HG03025 (cell line): ENCODE data around the gene GMCL1.
"Not testable (repeated sequence)": the region's sequence is repeated elsewhere in the genome, so short reads cannot be mapped to it uniquely, and the experiment has no call there.

Experiments
- ATAC-seq: cut with Tn5 transposase; IDR thresholded peaks from one replicate; pipeline ENCODE4 v1.9.1; 2021; ENCODE audit warnings: mild to moderate bottlenecking, moderate library complexity; ENCODE audit not compliant: unreplicated experiment, low FRiP score

Gene GMCL1

DNA sequence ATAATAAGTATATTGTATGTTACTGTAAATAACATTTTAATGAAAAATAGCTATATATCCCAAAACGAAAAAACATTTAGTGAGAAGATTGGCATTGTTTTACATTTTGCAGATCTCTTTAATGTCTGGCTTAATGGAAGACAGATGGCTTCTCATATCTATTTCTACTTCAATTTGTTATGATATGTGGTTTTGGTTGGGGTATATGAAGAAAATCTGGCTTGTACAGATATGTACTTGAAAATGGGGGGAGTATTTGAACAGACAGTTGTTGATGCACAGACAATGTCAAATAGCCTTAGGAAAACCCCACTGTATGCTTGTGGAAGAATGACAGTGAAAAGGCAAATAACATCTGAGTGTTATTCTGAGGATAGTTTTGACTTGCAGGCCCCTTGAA, 23.6 kb upstream of the GMCL1 start:
- no peak for ATAC-seq

DNA sequence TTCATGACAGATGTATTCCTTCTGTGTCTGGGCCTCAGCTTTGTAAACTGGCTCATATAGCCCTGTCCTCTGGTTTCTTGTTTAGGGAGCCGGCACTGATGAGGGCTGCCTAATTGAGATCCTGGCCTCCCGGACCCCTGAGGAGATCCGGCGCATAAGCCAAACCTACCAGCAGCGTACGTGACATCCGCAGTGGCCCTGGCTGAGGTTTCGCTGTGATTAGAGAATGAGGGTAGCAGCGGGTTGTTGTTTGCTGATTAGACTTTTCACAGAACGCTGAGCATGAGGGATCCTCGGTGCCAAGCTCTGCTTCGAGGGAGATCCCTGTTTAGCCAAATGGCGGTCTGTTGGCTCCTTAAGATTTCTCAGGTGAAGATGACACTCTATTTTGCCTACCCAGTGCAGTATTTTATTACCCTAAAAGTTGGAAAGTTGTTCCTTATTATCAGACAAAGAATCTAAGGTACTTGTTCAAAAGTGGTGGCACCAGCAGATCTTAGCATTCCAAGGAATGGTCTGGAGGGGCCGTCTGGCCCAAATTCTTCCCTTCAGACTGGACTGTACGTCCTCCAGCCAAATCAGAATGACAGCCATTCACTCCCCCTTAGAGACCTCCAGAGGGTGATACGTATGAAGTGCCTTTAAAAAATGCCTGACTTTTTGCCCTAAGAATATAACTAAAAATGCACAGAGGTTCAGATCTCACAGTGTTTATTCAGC, 21.5 kb upstream of the GMCL1 start:
- ATAC-seq, result no peak

DNA sequence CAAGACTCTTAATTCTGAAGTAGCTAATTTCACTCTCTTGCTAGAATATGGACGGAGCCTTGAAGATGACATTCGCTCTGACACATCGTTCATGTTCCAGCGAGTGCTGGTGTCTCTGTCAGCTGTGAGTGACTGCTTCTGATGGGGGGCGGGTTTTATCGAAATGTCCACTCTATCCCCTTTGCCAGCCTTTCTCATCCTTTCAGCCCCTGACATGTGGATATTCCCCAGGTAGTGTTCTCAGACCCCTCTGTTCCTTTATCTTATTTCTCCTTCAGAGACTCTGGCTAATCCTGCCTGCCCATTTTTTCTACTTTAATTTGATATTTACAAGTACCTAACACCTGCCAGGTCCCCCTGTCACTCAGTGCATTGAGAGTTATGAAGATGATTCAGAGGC, 18.9 kb upstream of the GMCL1 start:
- ATAC-seq, result no peak

DNA sequence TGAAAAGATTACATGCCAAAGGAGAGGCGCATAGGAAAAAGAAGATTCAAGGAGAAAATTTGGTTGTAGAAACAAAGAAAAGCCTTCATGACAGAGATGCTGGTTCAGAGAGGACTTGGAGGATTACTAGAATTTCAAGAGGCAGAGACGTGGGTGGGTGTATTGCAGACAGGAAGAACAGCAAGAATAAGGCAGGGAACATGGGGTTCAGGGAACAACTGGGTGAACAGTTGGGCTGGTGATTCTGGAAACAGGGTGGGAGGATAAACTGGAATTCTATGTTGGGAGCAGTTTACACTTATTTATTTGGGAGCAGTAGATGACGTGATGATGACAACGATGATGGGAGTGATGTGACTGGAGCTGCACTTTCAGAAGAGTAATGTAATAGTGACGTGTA, 18.4 kb upstream of the GMCL1 start:
- no peak for ATAC-seq

DNA sequence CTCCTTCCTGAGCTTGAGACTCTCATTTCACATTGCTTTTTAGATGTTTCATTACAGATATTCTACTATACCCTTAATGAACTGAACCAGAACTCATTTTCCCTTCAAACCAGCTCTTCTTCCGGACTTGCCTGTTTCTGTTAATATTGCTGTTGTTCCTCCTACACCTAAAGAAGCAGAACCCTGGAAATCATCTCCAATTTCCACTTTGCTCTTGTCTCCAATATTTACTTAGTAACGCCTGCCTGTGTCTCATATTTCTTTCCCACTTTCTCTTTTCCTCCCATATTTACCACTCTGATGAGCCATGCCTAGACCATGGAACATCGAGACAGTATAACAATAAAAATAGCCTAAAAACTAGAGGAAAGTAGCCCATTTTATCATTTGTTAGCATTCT, 17.9 kb upstream of the GMCL1 start:
- no peak for ATAC-seq

DNA sequence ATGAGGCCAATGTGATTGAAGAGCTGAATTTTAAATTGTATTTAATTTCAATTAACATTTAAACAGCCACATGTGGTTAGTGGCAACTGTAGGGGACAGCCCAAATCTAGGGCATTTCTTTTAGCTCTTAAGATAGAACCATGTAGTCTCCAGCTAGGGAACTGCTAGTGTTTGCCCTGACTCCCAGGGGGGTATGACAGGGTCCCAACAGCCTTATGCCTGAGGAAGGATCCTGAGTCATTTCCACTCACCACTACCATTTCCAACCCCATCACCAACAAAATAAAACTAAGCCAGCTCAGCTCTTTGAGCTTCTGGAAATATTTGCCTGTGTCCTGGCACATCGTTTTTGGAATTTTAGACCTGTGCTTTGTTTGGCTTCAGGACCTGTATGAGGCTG, 13.7 kb upstream of the GMCL1 start:
- ATAC-seq, result no peak

DNA sequence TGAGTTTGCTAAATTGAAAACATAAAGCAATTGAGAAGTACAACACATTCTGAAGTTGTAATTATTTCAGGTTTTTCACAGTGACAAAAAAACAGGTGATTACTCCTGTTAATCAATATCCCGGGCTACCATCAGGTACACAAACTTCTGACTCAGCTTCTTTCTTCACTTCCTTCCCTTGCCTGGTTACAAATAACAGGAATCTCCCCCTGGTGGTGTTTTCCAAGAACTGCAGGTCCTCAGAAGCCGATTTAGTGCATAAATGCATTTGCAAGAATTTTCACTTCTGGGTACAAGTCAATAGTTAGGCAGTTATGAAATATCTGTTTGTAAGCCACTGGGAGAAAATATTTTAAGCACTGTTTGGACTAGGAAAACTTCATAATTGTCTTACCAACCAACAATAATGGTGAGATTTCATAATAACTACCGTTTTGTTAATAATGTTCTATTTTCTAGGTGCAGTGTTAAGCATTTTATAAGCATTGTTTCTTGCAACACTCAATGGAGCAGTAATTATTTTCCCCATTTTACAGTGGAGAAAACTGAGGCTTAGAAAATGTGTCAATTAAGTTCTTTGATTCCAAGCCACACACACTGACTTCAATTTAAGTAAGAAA, 12.4 kb upstream of the GMCL1 start:
- no peak for ATAC-seq

DNA sequence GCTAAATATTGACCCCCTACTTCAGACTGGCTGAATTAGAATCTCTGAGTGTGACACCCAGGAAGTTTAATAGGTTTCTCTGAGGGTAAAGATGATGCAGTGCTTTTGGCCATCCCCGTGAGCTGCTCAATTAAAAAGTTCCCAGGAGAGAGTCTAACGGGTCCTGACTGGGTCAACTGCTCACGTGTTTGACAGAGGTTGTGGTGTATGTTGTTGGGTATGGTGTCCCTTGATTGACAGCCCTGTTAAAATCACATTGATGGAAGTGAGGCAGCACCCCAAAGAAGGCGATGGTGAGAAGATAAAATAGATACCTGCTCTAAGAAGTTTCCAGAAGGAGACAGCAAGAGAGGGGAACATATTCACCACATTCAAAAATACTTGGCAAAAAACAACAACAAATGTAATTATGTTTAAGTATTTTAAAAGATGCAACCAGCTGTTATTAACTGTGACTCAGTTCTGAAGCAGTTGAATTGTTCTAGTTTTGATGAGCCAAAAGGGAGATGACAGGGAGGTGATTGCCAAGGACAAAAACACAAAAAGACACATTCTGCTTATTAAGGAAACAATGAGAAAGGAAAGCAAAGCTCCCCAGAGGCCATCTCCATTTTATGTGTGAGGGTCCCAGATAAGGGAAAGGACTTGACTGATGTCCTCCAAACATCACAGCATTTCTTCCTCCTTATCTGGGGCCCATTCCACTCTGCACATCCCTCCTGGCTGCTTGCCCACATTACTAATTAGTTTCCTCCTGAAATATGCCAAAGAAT, 11.5 kb upstream of the GMCL1 start:
- no peak for ATAC-seq

DNA sequence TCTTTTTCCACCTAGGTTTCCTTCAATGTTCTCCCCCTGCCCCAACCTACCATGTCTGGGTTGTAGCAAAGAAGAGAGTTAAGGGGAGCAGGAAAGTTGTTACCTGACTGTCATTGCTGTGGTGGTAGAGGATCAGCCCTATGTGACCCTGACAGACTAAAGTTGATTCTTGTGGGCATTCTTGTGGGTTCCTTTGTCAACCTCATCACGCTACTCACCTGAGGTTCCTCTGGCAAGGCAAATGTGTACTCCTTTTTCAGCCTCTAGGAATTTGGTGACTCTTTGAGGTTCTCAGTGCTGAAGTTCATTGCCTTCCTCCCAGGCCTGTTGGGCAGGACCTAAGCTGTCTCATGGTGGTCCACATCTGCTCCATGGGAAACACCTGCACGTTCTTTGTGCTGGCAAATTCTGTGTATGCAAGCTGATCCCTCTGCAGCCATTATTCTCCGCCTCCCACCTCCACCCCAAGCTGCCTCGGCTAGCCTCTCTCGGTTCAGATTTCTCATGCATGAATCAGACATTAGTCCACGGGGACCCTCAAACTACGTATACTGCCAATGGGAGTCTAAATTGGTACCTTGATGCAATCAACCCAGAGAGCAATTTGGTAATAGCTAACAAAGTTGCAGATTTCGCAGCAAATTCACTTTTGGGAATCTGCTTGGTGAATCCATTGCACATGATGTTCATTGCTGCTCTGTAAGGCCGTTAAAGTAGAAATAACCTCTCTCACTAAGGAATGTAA, 1.5 kb upstream of the GMCL1 start:
- no peak for ATAC-seq

DNA sequence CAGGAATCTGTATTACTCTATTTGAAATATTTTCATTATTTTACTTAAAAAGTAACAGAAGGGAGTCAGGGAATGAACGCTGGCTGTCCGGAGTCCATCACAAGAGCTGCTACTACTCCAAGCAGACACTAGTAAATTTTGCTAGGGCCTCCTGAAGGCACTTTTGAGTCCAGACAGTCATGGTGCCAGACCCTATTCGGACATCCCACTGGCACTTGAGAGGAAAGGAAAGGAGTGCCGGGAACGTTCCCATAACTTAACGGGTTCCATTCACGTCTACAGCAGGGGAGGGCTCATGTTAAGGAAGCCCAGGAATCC, 563 bp upstream of the GMCL1 start:
- ATAC-seq, result no peak

DNA sequence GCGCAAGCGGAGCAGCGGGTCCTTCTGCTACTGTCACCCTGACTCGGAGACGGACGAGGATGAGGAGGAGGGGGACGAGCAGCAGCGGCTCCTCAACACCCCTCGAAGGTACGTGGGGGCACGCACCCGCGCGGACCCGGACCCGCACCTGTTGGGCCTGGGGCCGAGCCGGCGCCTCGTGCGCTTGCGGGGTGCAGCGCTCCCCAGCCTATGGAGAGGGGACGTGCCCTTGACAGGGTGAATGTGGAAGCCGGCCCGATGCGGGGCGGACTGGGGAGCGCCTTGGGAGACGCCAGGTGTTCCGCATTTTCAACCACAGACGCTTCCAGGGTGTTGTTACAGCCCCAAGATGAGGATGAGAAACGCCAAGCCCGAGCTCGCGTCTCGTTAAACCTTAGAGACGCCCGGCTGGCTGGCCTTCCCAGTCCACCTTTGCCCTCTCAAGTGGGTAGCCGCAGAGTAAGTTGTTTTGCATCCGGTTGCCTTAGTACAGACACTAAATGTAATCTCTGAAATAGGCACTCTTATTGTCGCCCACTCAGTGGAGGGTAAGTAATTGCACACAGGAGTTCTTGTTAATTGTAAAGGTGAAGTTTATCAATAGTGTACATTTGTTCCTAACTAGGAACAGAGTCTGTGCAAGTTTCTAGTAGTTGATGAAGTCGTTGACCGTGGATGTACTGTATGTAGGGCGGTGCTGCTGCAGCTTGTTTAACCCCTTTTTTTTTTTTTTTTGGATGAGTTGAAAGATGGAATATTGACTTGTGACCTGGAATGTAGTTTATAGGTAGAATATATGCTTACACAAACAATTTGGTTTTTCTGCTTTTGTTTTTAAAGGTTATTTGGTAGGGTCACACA, 815 bp downstream of the GMCL1 start:
- peak; percentile 22 for ATAC-seq

DNA sequence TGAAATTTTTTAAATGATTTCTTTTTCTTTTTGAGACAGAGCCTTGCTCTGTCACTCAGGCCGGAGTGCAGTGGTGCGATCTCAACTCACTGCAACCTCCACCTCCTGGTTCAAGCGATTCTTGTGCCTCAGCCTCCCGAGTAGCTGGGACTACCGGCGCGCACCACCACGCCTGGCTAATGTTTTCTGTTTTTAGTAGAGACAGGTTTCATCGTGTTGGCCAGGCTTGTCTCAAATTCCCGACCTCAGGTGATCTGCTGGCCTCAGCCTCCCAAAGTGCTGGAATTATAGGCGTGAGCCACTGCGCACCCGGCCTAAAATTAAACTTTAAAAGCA, 1.4 kb downstream of the GMCL1 start:
- not testable (repeated sequence) for ATAC-seq

DNA sequence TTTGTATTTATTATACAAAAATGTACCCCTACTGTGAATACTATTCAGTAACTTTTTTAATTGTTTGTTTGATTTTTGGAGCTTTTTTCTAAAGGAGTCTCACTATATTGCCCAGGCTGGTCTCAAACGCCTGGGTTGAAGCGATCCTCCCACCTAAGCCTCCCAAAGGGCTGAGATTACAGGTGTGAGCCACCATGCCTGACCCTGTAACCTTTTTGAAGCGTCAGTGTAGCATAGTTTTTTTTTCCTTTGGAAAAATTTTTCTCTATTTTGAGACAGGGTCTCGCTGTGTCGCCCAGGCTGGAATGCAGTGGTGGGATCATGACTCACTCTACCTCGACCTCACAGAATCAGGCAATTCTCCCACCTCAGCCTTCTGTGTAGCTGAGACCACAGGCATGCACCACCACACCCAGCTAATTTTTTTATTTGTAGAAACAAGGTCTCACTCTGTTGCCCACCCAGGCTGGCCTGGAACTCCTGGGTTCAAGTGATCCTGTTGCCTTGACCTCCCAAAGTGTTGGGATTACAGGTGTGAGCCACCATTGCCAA, 2.0 kb downstream of the GMCL1 start:
- ATAC-seq, result no peak

DNA sequence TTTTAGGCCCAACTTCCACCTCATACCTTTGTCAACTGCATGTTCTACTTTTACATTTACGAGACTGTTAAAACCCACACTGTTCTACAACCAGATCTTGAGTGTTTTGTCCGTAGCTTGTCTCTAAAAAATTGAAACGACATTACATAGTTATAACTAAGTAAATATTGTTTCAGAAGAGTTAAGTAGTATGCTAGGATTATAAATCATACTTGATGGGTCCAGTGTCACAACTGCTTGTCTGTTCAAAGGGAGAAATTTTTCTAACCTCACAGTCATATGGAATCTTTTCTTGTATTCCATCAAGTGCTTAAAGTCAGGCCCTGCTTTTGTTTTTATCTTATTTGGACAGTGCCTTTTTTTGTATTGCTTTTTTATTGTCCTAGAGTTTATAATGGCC, 4.3 kb downstream of the GMCL1 start:
- no peak for ATAC-seq

DNA sequence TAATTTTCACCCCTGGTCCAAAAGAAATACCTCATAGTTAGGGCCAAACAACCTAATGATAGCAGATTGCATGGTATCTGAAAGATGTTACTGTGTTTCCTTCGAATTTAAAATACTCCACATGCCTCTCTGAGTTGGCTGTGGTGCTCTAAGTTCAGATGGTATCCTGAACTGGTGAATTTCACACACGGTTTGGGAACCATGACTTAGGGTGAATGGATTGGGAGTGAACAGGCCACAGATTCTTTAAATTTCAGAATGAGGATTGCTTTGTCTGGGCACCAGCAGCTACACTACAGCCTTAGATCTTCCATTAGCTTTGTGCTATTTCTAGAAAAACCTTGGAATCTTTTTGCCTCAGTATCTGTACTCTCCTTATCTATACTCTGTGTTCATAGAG, 6.2 kb downstream of the GMCL1 start:
- ATAC-seq, result no peak

DNA sequence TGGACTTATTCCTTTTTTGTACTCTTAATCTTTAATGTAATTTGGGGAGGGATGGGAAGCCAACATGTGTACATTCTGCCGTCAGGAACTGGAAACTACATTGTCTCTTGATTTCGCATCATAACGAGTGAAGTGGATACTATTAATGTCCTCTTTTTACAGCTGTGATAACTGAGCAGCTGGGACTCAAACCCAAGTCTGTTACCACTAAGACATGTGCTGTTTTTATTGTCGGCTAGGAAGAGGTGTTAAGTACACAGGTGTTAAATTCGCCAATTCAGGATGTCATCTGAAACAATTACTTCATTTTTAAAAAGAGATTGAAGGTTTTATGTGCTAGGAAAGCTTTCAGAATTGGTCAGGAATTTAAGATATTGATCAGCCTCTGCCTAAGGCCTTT, 6.9 kb downstream of the GMCL1 start:
- ATAC-seq, result no peak

DNA sequence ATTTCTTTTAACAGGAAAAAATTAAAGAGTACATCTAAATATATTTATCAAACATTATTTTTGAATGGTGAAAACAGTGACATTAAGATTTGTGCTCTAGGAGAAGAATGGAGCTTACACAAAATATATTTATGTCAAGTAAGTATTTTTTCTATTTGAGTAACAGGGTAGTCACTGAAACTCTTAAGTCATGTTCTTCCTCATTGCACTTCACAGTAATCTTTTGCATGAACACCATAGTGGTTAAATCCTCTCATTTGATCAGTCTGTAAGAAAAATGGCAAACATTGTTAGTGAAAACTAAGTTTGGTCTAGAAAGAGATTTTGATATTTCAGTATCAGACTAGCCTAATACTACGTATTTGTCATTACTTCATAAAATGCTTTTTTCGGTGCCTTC, 8.1 kb downstream of the GMCL1 start:
- ATAC-seq, result no peak

DNA sequence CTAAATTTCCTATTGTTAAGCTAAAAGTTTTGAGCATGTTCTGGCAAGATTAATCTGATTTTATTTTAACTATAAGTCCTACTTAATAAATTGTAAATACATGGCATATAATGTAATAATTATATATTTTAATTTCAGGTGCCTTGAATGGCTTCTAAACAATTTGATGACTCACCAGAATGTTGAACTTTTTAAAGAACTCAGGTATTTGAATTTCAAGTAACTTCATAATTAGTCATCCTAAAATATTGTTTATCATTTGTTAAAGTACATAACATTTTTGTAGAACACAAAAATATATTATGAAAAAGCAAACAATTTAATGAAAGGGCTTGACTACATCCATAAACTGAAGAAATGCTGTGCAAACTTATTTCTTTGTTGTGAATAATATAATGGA, 14.5 kb downstream of the GMCL1 start:
- no peak for ATAC-seq

DNA sequence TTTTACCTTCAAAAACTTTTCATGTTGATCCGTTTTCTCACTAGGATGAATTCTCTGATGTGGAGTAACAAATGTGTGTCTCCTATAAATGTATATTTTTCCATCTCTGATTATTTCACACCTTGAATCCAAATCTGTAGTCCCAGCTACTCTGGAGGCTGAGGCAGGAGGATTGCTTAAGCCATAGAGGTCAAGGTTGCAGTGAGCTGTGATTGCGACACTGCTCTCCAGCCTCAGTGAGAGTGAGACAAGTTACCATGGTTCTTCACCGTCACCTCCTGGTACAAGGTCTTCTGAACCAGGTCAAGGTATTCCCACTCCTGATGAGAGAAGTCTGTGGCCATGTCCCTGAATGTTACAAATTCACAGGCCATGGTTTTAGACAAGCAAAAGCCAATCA, 15.1 kb downstream of the GMCL1 start:
- ATAC-seq, result no peak
